Left ventricle myocardium inferior (tissue), 1 donor: ENCODE results near the gene RNPC3. TPM values are rescaled to one million over a fixed set of nuclear protein-coding genes. Genes with fewer than 3 reads are reported as not detected.

Experiments used
- DNase-seq: peaks from one replicate; pipeline ENCODE4 v3.0.0-alpha.2; 2020
- H3K27ac ChIP-seq: fragments of 200-600 bp; replicated peaks from 2 replicates; pipeline ENCODE4 v1.8.0; 2021
- H3K27me3 ChIP-seq: fragments of 200-600 bp; 2 replicates; pipeline ENCODE4 v1.8.0; 2021; ENCODE audit warnings: low read depth
- H3K36me3 ChIP-seq: fragments of 200-600 bp; 2 replicates; pipeline ENCODE4 v1.8.0; 2021
- H3K4me1 ChIP-seq: fragments of 200-600 bp; 2 replicates; pipeline ENCODE4 v1.8.0; 2021
- H3K4me3 ChIP-seq: fragments of 200-600 bp; 2 replicates; pipeline ENCODE4 v1.8.0; 2021; ENCODE audit warnings: mild to moderate bottlenecking, moderate library complexity
- H3K9me3 ChIP-seq: fragments of 200-600 bp; replicated peaks from 2 replicates; pipeline ENCODE4 v1.8.0; 2021
- CTCF ChIP-seq: fragments of 200-600 bp; IDR thresholded peaks from 2 replicates; pipeline ENCODE4 v1.8.0; 2021; ENCODE audit warnings: antibody characterized with exemption, mild to moderate bottlenecking, borderline replicate concordance
- intact Hi-C: fragments of 100-400 bp; cut with micrococcal nuclease; formaldehyde crosslinking; loops from one replicate; pipeline ENCODE4 v1.11.0; 2022
- long read RNA-seq: library from polyadenylated mRNA; unstranded; transcript quantifications from one replicate; pipeline ENCODE4 v2.0.0, GENCODE V29; 2021
- total RNA-seq: library from RNA; stranded (reverse); fragmentation: NEBNext Ultra II Directional; extraction: Animal tissue kit (Norgen Biotek cat#: 25700); gene quantifications from one replicate; pipeline ENCODE4 v1.2.1, GENCODE V29; 2021
- donor health status: DM: no; HTN: yes; CAD: no; lungs with severe emphysema.

RNPC3 gene
- total RNA-seq = 21.3 TPM
- long read RNA-seq, partial matches to known transcripts = 13 of 36 reads
- long read RNA-seq, other reads (novel, unspliced or antisense) = 21 of 36 reads

GRCh38 chr1:103525607-103526507 lies at the start of gene RNPC3:
Gene RNPC3 (plus strand): TSS chr1:103525699. CDS start chr1:103526071, 372 bp downstream.
- intact Hi-C loops = no loop called here
- DNase-seq = peak; percentile 88
- Histone ChIP-seq H3K27ac (peak within 1 kb of the TSS; percentile 96), H3K27me3 (no peaks in the 10 kb centered on the region), H3K9me3 (no peaks in the 10 kb centered on the region), H3K4me3 (peak within 1 kb of the TSS; percentile 96), H3K4me1 (peaks cover 49% of the 10 kb centered on the region), H3K36me3 (peaks cover 3% of the 10 kb centered on the region)
- no peak for TF ChIP-seq CTCF

GRCh38 chr1:103477101-103477500 lies 48.4 kb upstream of the RNPC3 start:
- intact Hi-C loops = no loop called here
- TF ChIP-seq CTCF = no peak

GRCh38 chr1:103489935-103490334 lies 35.6 kb upstream of the RNPC3 start:
- Histone ChIP-seq H3K36me3 (no peaks in the 10 kb centered on the region), H3K27ac (no peak overlapping the region), H3K9me3 (peaks cover 4% of the 10 kb centered on the region), H3K4me1 (no peaks in the 10 kb centered on the region), H3K27me3 (no peaks in the 10 kb centered on the region), H3K4me3 (no peak overlapping the region)
- intact Hi-C loops = no loop called here
- no peak for DNase-seq
- no peak for TF ChIP-seq CTCF

More at GRCh38 chr1:103477101-103477500, 48.4 kb upstream of the RNPC3 start:
- Histone ChIP-seq H3K27ac (no peak overlapping the region), H3K9me3 (no peaks in the 10 kb centered on the region), H3K36me3 (no peaks in the 10 kb centered on the region), H3K4me1 (no peaks in the 10 kb centered on the region), H3K4me3 (no peak overlapping the region), H3K27me3 (no peaks in the 10 kb centered on the region)
- no peak for DNase-seq

GRCh38 chr1:103492003-103492625 lies 33.4 kb upstream of the RNPC3 start:
- Histone ChIP-seq H3K27ac (no peak overlapping the region), H3K27me3 (no peaks in the 10 kb centered on the region), H3K4me3 (no peak overlapping the region), H3K36me3 (no peaks in the 10 kb centered on the region), H3K4me1 (no peaks in the 10 kb centered on the region), H3K9me3 (no peaks in the 10 kb centered on the region)
- intact Hi-C loops = no loop called here
- no peak for TF ChIP-seq CTCF
- no peak for DNase-seq

- no peaks in the 10 kb centered on the region for H3K36me3 ChIP-seq
- H3K27ac ChIP-seq = no peak overlapping the region
- no peak for DNase-seq
- intact Hi-C loops = no loop called here
- TF ChIP-seq CTCF = no peak
- H3K4me3 ChIP-seq = no peak overlapping the region
- H3K27me3 ChIP-seq = no peaks in the 10 kb centered on the region
- no peaks in the 10 kb centered on the region for H3K9me3 ChIP-seq
- no peaks in the 10 kb centered on the region for H3K4me1 ChIP-seq
Measured at GRCh38 chr1:103496014-103496635, 29.4 kb upstream of the RNPC3 start.
